HepG2 (cell line): ENCODE data around the gene CCDC148. TPM values are rescaled to one million over a fixed set of nuclear protein-coding genes. Genes with fewer than 3 reads are reported as not detected.
A peak's percentile ranks its signal among the peaks of the same experiment; 100 is the strongest.

ENCODE experiments used
- EP300 ChIP-seq, 3 experiments: sonication (generic) in 1 of 3; formaldehyde crosslinking in 1 of 3; IDR thresholded peaks; 2 replicates each; pipeline versions ENCODE4 v1.5.1 to v1.6.1; 2011 to 2020; ENCODE audit warnings: low read depth in 2 of 3, low read length in 2 of 3, borderline replicate concordance in 1 of 3, improper control_type of control experiment in 1 of 3, mild to moderate bottlenecking in 1 of 3, missing genetic modification reagents in 1 of 3, moderate library complexity in 1 of 3
- FOSL2 ChIP-seq: sonication (generic); formaldehyde crosslinking; IDR thresholded peaks from 2 replicates; pipeline ENCODE4 v1.4.0; 2020; ENCODE audit warnings: missing genetic modification reagents
- FOXK1 ChIP-seq: sonication (generic); formaldehyde crosslinking; IDR thresholded peaks from 2 replicates; pipeline ENCODE4 v1.4.0; 2020; ENCODE audit warnings: low read depth, missing genetic modification reagents, borderline replicate concordance
- LCORL ChIP-seq, 2 experiments: fragments of 450-650 bp in 1 of 2; sonication (generic) in 1 of 2; formaldehyde crosslinking in 1 of 2; IDR thresholded peaks; 2 replicates each; pipeline versions ENCODE4 v1.5.0 to v1.6.1; 2017 to 2020; ENCODE audit warnings: antibody characterized with exemption in 1 of 2, missing genetic modification reagents in 1 of 2
- MAFK ChIP-seq, 2 experiments: IDR thresholded peaks in 1 of 2; conservative IDR thresholded peaks in 1 of 2; 2 replicates each; pipeline ENCODE4 v1.6.1; 2011; ENCODE audit warnings: improper control_type of control experiment in 2 of 2, low read length in 2 of 2
- MED1 ChIP-seq: sonication (generic); formaldehyde crosslinking; IDR thresholded peaks from 2 replicates; pipeline ENCODE4 v1.4.0; 2020; ENCODE audit warnings: missing genetic modification reagents
- MEIS2 ChIP-seq: sonication (generic); formaldehyde crosslinking; IDR thresholded peaks from 2 replicates; pipeline ENCODE4 v1.9.0; 2021; ENCODE audit warnings: mild to moderate bottlenecking, missing genetic modification reagents
- SCMH1 ChIP-seq: sonication (generic); formaldehyde crosslinking; IDR thresholded peaks from 2 replicates; pipeline ENCODE4 v1.9.0; 2021; ENCODE audit warnings: missing genetic modification reagents, mild to moderate bottlenecking, borderline replicate concordance
- SOX13 ChIP-seq, 3 experiments: fragments of 450-650 bp in 1 of 3; sonication (generic) in 1 of 3; formaldehyde crosslinking in 1 of 3; IDR thresholded peaks in 2 of 3; conservative IDR thresholded peaks in 1 of 3; 2 replicates each; pipeline versions ENCODE4 v1.5.0 to v1.6.1; 2016 to 2020; ENCODE audit warnings: antibody characterized with exemption in 1 of 3, mild to moderate bottlenecking in 1 of 3, missing compliant biosample characterization in 1 of 3, missing genetic modification reagents in 1 of 3, moderate library complexity in 1 of 3
- SOX6 ChIP-seq, 2 experiments: fragments of 450-650 bp in 1 of 2; sonication (generic) in 1 of 2; formaldehyde crosslinking in 1 of 2; IDR thresholded peaks; 2 replicates each; pipeline versions ENCODE4 v1.4.0 to v1.6.1; 2017 to 2020; ENCODE audit warnings: antibody characterized with exemption in 1 of 2, mild to moderate bottlenecking in 1 of 2, missing genetic modification reagents in 1 of 2
- XRCC5 ChIP-seq: fragments of 200-400 bp; formaldehyde crosslinking; optimal IDR thresholded peaks from 2 replicates; pipeline ENCODE3; 2017; ENCODE audit warnings: mild to moderate bottlenecking, low read length
- YEATS2 ChIP-seq: sonication (generic); formaldehyde crosslinking; IDR thresholded peaks from 2 replicates; pipeline ENCODE4 v1.4.0; 2020; ENCODE audit warnings: missing genetic modification reagents, borderline replicate concordance
- ZNF12 ChIP-seq: sonication (generic); formaldehyde crosslinking; IDR thresholded peaks from 2 replicates; pipeline ENCODE4 v1.5.0; 2020; ENCODE audit warnings: missing genetic modification reagents
- ZNF670 ChIP-seq: sonication (generic); formaldehyde crosslinking; IDR thresholded peaks from 2 replicates; pipeline ENCODE4 v1.8.0; 2022; ENCODE audit warnings: mild to moderate bottlenecking, missing genetic modification reagents, borderline replicate concordance
- ZNF703 ChIP-seq: sonication (generic); formaldehyde crosslinking; IDR thresholded peaks from 2 replicates; pipeline ENCODE4 v1.5.1; 2020; ENCODE audit warnings: missing genetic modification reagents, mild to moderate bottlenecking, moderate library complexity, borderline replicate concordance
- polyA plus RNA-seq, 8 experiments: library from polyadenylated mRNA; depleted of rRNA in 3 of 8; stranded (reverse) in 7 of 8; unstranded in 1 of 8; fragments of >200 nt; fragmentation: Illumina TruSeq in 4 of 8; extraction: Trizol in 4 of 8; gene quantifications; 2 replicates each; pipeline versions ENCODE4 v1.2.1 to v1.2.3, GENCODE V29; 2011 to 2016; ENCODE audit warnings: low read depth in 4 of 8, missing spikeins in 1 of 8, mixed read lengths in 1 of 8; ENCODE audit not compliant: insufficient read depth in 1 of 8
- total RNA-seq, 5 experiments: library from RNA; depleted of rRNA; stranded (reverse); fragments of >200 nt; fragmentation: Illumina TruSeq; extraction: Trizol; gene quantifications; 2 replicates each; pipeline ENCODE4 v1.2.3, GENCODE V29; 2016; ENCODE audit warnings: low read depth in 1 of 5
- TF ChIP-seq, protein P1 (sequence below): sonication (generic); formaldehyde crosslinking; IDR thresholded peaks from 2 replicates; pipeline ENCODE4 v1.5.0; 2020; ENCODE audit warnings: mild to moderate bottlenecking, low read depth, missing genetic modification reagents, borderline replicate concordance
- TF ChIP-seq, protein P2 (sequence below): sonication (generic); formaldehyde crosslinking; IDR thresholded peaks from 2 replicates; pipeline ENCODE4 v1.5.1; 2020; ENCODE audit warnings: mild to moderate bottlenecking, missing genetic modification reagents, borderline replicate concordance
- TF ChIP-seq, protein P3 (sequence below): sonication (generic); formaldehyde crosslinking; conservative IDR thresholded peaks from 2 replicates; pipeline ENCODE4 v1.8.0; 2022; ENCODE audit warnings: missing genetic modification reagents

Gene CCDC148
- total and polyA plus RNA-seq, 2 of the 13 experiments (the other 11 are each of a cell fraction or from before 2014, with no cell fraction given), result 0.30 to 0.49 TPM

DNA sequence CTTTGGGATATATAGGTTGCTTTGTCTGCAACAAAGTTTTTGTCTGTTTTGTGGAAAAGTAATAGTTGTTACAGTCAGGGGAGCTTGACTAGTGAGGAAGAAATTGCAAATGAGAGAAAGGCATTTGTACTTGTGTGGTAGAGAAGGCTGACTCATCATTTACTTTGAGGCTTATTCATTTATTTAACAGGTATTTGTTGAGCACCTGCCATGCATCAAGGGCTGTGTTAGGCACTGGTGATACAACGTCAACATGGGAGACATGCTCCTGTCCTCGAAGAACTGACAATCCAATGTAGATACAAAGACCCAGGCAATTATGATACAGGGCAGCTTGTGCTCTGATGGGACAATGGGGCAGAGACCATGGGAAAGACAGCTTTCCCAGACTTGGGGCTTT lies 275.4 kb downstream of the CCDC148 start (continued):
- TF ChIP-seq ZNF670 (0 out of 2 replicates have a peak, but pooled peaks have one; percentile 33), SCMH1 (CRISPR knock-in tag) (no peak), LCORL (IDR thresholded peaks at IDR 0.05) (no peak), LCORL (CRISPR knock-in tag; IDR thresholded peaks at IDR 0.05) (no peak), EP300 (IDR thresholded peaks at IDR 0.05; ENCODE audit: low read depth in 2 of 2, low read length in 2 of 2) (peak in 1 of 2 experiments; percentile 52; a peak in 1 of 4 replicates), EP300 (CRISPR knock-in tag; IDR thresholded peaks at IDR 0.05; ENCODE audit: borderline replicate concordance) (no peak), SOX6 (IDR thresholded peaks at IDR 0.05) (no peak), SOX6 (CRISPR knock-in tag; IDR thresholded peaks at IDR 0.05) (peak; percentile 24; the same call in 1 of the 2 replicates), FOSL2 (CRISPR knock-in tag) (peak; percentile 86), ZNF703 (no peak), SOX13 (IDR thresholded peaks at IDR 0.05) (peak; percentile 30; the same call in 1 of the 2 replicates), SOX13 (CRISPR knock-in tag; conservative IDR thresholded peaks at IDR 0.05 in 1 of 2, IDR thresholded peaks at IDR 0.05 in 1 of 2) (peak in 1 of 2 experiments; percentile 53; a peak in 1 of 4 replicates), YEATS2 (CRISPR knock-in tag) (no peak), FOXK1 (CRISPR knock-in tag) (peak; percentile 61; the same call in 1 of the 2 replicates), ZNF12 (CRISPR knock-in tag) (0 out of 2 replicates have a peak, but pooled peaks have one; percentile 31), MED1 (CRISPR knock-in tag) (peak; percentile 50), MEIS2 (peak; percentile 16; the same call in 1 of the 2 replicates), XRCC5 (peak; percentile 17), MAFK (conservative IDR thresholded peaks at IDR 0.05 in 1 of 2, IDR thresholded peaks at IDR 0.05 in 1 of 2; ENCODE audit: low read length in 2 of 2) (peak; percentile 99)
- TF ChIP-seq, protein P1, sequence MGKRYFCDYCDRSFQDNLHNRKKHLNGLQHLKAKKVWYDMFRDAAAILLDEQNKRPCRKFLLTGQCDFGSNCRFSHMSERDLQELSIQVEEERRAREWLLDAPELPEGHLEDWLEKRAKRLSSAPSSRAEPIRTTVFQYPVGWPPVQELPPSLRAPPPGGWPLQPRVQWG, result no peak
- TF ChIP-seq, protein P2, sequence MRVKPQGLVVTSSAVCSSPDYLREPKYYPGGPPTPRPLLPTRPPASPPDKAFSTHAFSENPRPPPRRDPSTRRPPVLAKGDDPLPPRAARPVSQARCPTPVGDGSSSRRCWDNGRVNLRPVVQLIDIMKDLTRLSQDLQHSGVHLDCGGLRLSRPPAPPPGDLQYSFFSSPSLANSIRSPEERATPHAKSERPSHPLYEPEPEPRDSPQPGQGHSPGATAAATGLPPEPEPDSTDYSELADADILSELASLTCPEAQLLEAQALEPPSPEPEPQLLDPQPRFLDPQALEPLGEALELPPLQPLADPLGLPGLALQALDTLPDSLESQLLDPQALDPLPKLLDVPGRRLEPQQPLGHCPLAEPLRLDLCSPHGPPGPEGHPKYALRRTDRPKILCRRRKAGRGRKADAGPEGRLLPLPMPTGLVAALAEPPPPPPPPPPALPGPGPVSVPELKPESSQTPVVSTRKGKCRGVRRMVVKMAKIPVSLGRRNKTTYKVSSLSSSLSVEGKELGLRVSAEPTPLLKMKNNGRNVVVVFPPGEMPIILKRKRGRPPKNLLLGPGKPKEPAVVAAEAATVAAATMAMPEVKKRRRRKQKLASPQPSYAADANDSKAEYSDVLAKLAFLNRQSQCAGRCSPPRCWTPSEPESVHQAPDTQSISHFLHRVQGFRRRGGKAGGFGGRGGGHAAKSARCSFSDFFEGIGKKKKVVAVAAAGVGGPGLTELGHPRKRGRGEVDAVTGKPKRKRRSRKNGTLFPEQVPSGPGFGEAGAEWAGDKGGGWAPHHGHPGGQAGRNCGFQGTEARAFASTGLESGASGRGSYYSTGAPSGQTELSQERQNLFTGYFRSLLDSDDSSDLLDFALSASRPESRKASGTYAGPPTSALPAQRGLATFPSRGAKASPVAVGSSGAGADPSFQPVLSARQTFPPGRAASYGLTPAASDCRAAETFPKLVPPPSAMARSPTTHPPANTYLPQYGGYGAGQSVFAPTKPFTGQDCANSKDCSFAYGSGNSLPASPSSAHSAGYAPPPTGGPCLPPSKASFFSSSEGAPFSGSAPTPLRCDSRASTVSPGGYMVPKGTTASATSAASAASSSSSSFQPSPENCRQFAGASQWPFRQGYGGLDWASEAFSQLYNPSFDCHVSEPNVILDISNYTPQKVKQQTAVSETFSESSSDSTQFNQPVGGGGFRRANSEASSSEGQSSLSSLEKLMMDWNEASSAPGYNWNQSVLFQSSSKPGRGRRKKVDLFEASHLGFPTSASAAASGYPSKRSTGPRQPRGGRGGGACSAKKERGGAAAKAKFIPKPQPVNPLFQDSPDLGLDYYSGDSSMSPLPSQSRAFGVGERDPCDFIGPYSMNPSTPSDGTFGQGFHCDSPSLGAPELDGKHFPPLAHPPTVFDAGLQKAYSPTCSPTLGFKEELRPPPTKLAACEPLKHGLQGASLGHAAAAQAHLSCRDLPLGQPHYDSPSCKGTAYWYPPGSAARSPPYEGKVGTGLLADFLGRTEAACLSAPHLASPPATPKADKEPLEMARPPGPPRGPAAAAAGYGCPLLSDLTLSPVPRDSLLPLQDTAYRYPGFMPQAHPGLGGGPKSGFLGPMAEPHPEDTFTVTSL (CRISPR knock-in tag), result peak; percentile 74; the same call in 1 of the 2 replicates
- TF ChIP-seq, protein P3, sequence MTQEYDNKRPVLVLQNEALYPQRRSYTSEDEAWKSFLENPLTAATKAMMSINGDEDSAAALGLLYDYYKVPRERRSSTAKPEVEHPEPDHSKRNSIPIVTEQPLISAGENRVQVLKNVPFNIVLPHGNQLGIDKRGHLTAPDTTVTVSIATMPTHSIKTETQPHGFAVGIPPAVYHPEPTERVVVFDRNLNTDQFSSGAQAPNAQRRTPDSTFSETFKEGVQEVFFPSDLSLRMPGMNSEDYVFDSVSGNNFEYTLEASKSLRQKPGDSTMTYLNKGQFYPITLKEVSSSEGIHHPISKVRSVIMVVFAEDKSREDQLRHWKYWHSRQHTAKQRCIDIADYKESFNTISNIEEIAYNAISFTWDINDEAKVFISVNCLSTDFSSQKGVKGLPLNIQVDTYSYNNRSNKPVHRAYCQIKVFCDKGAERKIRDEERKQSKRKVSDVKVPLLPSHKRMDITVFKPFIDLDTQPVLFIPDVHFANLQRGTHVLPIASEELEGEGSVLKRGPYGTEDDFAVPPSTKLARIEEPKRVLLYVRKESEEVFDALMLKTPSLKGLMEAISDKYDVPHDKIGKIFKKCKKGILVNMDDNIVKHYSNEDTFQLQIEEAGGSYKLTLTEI (CRISPR knock-in tag), result no peak
